NOMO-1 (cell line): ENCODE measurements around the gene ME3.

Experiments
- DNase-seq, 2 experiments: peaks; one replicate each; lab custom pipeline; 2025; ENCODE audit not compliant: unreplicated experiment in 2 of 2; lab: John Stamatoyannopoulos, UW

ME3 gene

DNA sequence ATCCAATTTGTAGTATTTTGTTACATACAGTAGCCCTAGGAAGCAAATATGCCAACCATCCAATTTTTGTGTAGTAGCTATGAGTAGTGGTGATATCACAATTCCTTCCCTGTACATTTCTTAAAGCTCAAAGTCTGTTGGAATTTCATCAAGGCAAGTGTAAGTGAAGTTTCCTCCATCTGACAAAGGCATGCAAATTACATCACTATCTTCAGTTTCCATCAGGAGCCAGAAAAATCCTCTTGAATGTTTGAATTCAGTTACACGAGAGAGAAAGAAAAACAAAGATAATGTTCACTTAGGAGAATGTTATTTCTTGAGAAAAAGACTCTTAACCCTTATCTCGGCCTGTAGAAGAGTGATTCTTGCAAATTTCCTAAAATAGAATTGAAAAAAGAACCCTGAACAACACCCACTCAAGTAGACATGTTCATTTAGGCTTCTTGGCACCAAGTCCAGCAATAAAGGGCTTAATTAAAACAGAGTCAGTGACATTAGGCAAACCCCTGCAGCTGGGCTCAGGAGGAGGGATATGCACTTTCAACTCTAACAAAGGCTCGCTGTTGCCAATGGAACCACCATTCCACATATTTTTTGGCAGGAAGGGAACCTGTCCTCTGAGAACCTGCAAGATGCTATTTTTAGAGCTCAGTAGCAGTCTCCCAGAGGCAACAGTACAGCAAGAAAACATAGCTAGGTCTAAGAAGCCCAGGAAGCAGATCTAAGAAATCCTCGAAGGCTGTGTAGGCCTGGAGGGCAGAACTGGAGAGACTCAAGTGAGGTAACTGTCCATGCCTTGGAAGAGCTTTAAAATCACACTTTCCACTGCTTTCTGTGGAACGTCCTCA lies 153.1 kb downstream of the ME3 start:
- DNase-seq: no peak

DNA sequence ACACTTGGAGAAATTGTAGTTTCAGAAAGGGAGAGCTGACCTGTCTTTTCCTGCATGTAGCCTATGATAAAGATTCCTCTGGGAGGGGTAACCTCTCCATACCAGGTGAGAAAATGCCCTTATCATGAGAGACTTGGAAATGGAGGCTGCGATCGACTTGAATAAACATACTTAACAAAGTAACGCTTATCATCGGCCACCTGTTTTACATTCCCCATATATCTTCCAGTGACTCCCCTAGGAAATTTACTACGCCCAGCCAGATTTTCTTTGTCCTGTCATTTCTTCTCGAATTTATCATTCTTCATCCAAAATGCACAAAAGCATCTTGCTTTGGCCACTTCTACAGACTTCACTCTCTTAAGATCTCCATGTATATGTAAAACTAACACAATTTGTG lies 154.2 kb downstream of the ME3 start:
- no peak for DNase-seq

DNA sequence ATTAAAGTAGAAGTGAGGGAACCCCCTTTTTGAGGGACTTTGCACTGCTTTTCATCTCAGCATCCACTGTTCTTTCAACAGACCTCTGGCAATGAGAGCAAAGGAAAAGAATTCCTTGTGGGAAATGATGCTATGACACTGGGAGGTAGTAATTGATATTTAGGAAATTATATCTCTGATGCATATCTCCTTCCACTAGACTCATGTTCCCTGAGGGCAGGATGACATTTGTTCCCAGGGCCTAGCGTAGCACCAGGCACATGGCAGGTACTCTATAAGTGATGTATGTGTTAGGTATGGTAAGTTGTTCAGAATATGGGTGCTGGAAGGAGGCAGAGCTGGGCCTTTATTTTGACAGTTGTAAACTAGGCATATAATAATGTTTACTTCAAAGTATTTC lies 154.9 kb downstream of the ME3 start:
- DNase-seq: no peak

DNA sequence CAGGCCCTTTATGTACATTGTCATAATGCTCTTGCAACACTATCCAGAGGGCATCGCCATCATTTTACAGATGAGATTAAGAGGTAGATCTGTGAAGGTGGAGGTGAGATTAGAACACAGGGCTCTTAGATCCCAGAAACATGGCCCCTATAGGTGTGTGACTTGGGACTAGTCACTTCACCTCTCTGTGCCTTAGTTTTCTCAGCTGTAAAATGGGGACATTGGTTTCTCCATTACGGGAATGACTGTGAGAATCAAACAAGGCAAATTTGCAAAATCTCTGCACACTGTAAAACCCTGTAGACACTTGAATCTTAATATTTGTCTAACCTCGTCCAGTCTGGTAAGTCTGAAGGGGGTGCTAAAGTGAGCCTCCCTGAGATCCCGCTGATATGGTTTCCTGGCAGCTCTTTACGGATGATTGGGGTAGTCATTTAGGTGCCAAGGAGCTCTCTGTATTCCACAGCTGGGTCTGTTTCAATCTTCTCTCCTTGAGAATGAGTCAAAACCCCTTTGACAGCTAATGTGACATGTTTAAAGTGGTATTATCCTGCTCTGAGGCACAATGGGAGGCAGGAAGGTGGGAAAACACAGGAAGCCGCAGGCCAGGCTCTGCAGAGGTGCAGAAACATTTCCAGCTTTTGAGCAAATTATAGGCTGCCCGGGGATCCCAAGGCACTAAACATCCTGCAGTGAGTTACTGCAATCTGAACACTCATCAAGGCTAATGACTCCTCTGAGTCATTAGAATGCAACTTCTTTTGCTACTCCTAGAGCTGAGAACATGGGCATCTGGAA lies 156.9 kb downstream of the ME3 start:
- DNase-seq: no peak

DNA sequence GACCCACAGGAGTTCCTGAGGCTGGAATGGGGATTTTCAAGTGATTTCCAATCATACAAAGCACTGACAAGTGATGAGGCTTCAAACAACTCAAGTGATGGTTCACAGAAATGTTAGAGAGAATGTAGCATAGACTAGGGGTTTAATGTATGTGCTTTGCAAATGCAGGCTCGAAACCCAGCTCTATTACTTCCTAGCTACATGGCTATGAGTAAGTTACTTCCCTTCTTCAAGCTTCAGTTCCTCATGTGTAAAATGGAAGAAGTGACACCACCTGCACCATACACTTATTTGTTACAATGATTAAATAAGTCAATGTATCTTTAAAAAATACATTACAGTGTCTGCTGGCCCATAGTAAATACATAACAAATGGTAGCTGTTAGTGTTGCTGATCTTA lies 158.0 kb downstream of the ME3 start:
- DNase-seq: peak; percentile 33 to 85

DNA sequence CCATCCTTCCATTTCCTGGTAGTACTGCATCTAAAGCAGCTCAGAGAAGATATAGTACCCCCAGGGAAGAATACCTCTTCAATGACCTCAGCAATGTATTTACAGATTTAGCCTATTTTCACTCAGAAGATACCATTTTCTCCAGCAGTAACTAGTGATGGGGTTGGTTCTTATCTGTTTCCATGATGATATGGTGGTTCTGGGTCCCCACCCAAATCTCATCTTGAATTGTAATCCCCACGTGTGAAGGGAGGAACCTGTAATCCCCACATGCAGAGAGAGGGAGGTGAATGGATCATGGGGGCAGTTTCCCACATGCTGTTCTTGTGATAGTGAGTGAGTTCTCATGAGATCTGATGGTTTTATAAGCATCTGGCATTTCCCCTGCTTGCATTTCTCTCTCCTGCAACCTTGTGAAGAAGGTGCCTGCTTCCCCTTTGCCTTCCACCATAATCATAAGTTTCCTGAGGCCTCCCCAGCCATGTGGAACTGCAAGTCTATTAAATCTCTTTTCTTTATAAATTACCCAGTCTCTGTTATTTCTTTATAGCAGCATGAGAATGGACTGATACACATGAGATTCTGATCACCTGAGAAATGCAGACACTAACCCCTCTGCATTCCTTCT lies 158.6 kb downstream of the ME3 start:
- no peak for DNase-seq

DNA sequence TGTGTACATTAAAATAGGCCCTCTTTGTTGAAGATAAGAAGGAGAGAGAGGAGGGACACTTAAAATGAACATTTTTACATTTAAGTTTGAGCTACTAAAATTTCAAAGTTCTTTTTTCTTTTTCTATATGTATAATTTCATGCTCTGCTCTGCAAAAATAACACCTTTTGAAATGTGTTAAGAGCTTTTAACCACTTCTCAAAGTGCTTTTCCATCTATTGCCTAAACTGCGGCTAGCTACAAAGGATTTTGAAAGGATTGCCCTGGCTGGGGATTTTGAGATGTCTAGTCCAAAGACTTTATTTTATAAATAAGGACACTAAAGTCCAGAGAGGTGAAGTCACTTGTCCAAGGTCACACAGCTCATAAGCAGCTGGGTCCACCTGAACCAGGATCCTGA lies 159.3 kb downstream of the ME3 start:
- no peak for DNase-seq

DNA sequence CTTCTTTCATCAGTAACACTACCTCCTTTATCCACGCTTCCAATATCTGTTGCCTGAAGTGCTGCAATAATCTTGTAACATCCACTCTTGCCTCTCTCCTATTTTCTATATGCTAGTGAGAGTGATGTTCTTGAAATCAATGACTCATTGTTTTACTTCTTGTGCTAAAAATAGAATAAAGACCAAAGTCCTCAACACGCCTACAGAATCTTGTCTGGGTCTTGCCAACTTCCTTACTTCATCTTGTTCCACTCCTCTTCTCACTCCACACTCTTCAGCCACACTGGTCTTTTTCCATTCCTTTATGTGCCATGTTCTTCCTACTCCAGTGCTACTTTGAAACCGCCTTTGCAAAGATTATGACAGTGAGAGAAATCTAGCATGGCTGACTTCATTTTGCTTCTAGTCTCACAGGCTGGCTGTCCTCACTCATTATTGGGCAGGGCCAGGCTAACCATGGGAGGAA lies 161.3 kb downstream of the ME3 start:
- DNase-seq: peak; percentile 69 to 94

DNA sequence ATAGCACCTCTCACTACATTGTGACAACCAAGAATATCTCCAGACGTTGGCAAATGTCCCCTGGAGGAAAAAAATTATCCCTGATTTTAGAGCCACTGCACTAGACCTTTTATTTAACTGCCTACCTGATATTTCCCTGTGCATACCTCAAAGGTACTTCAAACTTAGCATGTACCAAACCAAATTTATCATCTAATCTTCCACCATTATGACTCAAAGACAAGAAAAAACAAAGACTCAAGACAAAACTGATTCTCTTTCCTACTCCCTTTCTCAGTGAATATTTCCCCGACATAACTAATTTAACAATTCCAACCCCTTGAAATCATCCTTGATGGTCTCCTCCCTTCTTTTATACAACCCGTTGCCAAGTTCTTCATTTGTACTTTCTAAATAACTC lies 161.7 kb downstream of the ME3 start:
- DNase-seq: no peak

DNA sequence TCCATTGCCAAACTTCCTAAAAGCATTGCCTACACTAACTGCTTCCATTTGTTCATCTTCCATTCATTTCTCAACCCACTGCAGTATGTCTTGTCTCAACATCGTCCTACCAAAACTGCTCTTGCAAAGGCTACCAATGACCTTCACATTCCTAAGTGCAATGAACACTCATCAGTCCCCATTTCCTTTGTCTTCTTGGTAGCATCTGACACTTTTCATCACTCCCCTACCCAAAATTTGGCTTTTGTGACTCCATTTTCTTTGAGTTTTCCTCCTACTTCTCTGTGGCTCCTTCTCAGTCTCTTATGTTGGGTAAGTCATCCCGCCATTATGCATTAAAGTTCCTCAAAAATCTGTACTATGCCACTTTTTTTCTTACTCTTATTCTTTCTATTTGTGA lies 162.3 kb downstream of the ME3 start:
- no peak for DNase-seq

DNA sequence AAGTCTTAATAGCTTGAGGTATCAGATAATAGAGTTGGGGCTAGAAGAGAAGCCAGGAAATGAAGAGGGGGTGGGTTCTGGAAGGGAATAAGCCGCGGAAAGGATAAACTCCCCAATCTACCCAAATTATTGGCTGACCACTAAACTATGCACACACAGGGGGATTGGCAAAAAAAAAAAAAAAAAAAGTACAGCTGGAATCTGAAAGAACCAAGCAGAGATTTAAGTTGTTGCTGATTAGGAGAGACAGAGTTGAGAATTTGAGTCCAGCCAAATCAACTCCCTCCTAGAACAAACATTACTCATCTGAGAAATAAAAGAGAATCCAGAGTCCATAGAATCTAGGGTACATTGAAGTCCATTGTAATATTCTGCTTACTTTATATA lies 162.8 kb downstream of the ME3 start:
- DNase-seq: no peak

DNA sequence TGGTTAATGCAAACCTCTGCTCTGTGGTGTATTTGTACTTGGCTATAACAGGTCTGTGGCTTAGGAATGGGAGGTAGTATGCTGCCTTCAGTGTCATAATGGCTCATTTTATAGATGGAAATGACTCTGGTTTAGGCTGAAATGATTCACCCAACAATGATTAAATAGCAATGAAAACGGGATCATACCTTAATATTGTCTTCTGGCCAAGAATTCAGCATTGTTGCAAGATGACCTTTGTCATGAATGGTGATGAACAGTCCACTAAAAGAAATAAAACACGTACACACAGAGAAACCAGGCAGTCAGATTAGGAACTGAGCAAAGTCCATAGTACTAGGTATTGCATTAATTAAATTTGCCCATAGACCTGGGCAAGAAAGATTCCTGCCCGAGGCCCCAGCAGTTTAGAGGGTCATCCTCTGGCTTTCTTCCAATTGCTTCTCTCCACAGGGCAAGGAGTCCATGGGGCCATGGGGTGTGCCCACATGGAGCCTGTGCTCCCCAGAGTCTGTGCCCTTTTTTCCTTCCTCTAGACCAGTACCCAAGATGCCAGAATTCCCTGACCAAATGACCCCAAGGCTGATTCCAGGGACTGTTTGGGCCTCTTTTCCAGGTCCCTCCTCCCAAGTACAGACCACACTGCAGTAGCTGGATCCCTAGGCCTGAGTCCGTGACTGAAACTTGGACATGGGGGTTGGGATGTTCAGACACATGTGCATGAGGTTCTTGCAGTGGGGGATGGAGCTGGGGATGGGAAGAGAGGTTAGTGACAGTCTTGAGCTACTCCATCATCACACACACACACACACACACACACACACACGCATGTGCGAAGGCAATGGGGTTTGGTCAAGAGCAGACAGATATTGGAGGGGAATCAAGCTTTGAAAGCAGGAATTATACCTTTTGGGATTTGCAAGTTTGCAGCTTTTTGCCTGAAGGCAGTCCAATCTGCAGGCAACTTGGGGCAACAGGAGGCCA lies 163.5 kb downstream of the ME3 start:
- no peak for DNase-seq

DNA sequence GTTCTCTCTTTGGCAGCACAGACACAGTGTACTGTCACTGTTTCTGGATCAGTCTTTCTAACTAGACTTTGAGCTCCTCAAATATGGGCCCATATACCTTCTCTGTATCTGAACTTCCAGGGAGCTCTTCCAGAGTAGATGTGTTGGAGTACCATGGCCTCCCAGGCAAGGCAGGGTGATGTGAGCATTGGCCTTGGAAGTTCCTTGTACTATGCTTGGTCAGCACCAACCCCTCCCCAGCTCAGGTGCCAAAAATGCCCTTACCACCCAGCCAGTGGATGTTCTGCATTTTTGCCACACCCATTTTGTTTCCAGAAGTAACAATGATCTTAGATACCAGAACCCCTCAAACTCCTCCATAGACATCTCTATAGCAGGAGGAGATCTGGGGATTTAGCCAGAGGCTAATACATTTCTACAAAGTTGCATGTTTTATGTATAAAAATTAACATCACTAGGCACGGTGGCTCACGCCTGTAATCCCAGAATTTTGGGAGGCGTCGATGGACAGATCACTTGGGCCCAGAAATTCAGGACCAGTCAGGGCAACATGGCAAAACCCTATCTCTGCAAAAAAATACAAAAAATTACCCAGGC lies 165.1 kb downstream of the ME3 start:
- DNase-seq: no peak

DNA sequence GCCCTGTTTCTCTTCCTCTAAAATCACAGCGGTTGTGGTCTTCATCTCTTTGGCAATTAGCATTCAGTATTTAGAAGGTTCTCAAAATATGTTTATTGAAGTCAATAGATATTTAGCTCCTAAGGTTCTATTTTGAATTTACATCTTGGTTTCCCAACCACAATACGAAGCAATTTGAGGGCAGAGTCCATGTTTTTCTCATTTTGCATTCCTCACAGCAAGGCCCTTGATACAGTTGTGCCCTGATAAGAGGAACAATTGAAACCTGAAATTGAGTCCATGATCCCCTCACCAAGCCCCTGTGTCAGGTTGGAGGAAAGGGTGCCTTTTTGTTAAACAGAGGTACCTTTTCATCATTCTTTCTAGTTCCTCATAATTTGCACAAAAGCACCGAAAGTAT lies 166.2 kb downstream of the ME3 start:
- DNase-seq: no peak

DNA sequence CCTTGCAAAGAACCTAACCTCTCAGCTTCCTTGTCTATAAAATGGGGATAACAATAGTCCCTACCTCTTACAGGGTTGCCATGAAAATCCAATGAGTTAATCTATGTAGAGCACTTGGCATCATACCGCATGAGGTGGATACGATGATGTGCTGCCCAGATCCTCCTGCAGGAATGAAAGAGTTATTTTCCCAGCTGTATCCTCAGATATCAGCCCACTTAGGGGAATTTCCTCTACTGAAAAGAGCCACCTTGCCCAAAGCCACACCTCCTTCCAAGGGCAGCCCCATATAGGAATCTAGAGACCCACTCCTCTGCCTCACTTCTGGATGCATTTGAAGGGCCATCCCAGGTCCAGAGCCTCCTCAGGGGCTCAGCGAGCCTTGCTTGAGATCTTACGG lies 169.3 kb downstream of the ME3 start:
- DNase-seq: no peak

DNA sequence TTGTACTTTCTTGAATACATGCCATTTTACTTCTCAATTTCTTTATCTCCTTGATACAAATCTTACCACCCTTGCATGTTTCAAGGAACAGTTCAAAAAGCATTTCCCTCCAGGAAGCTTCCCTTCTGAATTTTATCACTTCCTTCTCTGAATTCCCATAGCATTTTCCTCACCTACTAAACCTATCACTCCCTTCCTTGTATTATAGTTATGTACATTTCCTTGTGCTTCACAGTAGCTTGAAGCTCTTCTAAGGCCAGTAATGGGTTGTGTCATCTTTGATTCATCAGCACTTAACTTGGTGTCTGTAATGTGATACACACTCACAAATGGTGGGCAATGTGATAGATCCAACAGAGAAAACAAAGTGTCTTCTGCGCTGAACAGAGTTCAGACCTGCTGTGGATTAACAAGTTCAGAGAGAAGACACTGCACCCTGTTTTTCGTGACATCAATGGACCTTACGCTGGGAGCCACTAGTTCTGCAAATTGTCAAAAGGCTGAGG lies 170.2 kb downstream of the ME3 start:
- no peak for DNase-seq

DNA sequence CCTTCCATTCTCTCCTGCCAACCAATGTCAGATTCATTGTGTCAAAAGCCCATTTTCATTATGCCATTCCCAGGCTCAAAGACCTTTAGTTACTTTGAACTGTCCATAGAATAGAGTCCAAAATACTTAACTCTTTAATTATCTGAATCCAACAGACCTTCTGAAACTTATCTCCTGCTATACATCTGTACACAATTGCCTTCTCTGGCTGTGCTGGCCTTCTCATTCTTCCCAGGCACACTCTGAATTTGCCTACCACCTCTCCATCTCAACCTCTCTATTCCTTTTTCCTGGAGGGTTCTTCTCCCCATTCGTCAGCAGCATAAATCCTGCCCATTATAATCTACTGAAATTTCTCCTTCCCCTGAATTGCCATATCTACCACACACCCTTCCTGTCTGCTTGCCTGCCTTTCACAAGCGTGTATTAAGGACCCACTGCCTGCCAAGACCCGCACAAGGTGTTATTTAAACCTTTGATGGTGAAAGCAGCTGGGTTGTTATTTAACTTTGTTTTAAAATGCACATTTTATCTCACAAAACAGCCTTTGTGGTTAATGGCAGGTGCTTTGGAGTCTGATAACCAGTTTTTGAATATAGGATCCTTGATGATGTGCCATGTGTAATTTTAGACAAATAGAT lies 171.8 kb downstream of the ME3 start:
- DNase-seq: no peak

DNA sequence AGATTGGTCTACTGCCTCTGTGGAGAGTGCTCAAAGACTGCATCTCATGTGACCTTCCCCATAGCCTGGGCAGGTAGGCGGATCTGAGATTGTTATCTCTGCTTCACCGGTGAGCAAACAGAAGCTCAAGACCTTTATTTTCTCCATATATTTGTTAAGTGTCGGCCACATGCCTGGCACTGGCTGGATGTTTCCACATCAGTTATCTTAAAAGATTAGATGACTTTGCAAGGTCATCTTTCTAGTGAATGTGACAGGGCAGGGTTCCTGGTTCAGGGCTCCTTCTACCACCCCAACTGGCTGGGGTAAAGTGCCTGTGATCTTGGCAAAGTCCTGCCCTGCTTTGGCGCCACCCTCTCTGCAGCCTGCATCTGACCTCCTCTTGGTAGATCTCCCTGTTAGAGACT lies 172.7 kb downstream of the ME3 start:
- DNase-seq: no peak

DNA sequence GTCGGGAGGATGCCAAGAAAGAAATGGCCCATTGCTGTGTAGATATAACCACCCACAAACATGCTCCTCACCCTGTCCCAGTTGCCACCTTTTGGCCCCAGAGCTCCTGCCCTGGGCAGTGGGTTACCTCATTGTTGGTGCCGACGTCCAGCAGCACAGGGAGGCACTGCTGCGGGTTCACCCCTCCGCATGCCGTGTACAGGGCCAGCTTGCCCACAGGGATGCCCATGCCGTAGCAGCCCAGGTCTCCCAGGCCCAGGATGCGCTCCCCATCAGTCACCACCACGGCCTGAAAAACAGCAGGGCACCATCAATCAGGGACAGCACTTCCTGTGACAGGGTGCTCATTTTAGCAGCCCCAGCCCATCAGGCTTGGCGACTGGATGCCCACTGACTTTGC lies 174.6 kb downstream of the ME3 start:
- no peak for DNase-seq
